Measurements from ENCODE around the gene FAM131B.
A peak's percentile ranks its signal among the peaks of the same experiment; 100 is the strongest.

The FAM131B gene

GRCh38 chr7:143382126-143382790, 19.7 kb upstream of the FAM131B start:
- DNase-seq (ENCODE audit: low spot score), result no peak

DNA sequence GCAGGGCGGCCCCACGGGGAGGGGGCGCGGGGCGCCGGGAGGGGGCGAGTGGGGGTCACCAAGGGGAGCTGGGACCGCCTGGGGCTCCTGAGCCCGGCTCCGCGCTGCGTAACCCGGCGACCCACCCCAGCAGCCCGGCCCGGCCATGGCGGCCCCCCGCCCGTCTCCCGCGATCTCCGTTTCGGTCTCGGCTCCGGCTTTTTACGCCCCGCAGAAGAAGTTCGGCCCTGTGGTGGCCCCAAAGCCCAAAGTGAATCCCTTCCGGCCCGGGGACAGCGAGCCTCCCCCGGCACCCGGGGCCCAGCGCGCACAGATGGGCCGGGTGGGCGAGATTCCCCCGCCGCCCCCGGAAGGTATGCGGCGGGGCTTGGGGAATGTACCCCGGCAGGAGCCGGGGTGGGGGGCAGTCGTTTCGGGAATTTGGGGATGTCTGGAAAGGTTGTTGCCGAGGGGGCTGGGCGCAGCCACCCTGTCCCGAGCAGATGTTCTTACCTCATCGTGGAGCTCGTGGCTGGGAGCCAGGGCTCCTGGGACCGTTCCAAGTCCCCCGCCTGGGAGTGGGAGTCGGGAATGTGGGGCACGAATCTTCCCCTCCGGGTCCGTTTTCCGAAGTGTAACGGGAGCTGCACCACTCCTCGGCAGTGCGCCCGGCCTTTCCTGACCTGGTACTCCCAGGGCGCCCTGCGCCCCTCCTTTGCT, 19.1 kb upstream of the FAM131B start:
- DNase-seq (ENCODE audit: low spot score), result peak; percentile 76

- DNase-seq (ENCODE audit: low spot score), result peak; percentile 89
Observed at GRCh38 chr7:143380646-143381426, 18.3 kb upstream of the FAM131B start, which contains the start of gene ZYX. TSS of gene ZYX (plus strand) at chr7:143381345. CDS start at chr7:143381572, 227 bp downstream.

- DNase-seq (ENCODE audit: low spot score), result peak; percentile 86
Observed at GRCh38 chr7:143380260-143380645, 17.7 kb upstream of the FAM131B start.

DNA sequence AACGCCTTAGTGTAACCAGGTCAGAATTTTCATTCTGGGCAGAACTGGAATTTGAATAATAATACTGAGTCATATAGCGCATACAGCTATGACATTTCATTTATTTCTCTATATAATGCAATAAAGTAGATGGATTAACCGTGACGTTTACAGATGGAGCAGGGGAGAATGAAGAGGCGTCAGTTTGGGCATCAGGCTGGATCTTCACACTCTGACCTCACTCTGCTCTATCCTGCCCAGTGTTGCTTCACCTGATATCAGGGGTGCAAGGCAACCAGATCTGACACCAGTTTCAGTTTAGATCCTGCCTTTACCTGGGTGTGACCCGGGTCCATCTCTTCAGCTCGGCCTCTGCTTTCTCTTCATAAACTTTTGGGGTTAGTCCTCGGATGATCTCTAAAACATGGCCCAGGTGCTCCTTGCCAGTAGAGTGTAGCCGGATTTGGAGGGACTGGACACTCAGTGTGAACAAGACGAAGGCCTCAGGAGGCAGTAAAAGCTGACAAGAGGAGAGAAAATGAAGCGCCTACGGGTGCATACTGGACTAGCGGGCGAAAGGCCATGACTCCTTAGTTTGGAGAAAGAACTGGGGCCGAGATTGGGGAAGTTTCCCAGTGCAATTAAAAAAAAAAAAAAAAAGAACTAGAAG, 17.2 kb upstream of the FAM131B start:
- DNase-seq (ENCODE audit: low spot score), result no peak

DNA sequence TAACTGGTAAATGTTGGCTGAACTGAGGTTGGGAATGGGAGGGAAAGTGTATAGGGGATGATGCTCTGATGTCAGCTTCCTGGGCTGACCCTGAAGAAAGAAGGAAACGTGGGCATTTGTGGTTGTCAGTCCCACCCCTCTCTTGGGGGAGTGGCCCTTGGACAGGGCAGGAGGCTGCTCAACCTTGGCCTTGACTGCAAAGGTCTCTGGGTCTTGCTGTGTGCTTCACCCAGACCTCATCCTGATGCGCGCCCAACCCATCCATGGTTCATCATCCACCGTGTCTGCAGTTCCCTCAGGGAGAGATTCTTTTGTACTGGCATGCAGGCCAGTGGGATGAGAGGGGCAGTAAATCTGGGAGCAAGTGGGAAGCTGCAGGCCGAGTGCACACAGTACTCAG, 13.9 kb upstream of the FAM131B start:
- DNase-seq (ENCODE audit: low spot score), result no peak

DNA sequence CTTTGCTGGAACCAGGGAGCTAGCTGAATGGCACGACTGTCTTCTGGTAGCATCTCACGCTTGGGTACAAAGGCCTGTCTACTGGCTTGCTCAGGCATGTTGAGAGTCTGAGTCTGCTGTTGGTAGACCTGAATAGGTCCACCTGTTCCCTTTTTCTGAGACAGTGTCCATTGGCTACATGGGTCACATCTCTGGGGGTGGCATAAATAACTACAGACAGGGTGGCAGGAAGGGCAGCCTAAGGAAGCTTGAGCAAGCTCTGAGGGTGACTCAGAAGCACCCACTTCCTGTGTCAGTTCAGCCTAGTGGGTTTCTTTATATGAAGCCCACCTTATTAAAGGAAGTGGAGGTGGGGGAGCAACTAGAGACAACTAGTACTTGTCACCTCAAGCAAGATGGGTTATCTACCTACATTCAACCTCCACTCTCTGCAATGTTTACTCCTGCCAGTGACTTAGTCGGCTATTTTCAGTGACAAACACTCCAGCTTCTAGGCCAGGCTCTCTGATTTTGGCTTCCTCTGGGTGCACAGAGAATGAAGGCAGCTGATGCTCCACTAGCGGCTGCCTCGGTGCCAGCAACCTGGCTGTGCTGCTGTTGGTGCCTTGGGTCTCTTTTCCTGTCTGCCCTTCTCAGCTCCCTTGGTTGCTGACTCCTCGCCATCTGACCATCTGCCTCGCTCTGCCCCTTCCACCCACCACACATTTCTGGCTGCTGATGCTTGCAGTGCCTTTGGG, 13.0 kb upstream of the FAM131B start:
- no peak for DNase-seq (ENCODE audit: low spot score)

- DNase-seq (ENCODE audit: low spot score), result no peak
Observed at GRCh38 chr7:143374561-143374960, 12.0 kb upstream of the FAM131B start.

DNA sequence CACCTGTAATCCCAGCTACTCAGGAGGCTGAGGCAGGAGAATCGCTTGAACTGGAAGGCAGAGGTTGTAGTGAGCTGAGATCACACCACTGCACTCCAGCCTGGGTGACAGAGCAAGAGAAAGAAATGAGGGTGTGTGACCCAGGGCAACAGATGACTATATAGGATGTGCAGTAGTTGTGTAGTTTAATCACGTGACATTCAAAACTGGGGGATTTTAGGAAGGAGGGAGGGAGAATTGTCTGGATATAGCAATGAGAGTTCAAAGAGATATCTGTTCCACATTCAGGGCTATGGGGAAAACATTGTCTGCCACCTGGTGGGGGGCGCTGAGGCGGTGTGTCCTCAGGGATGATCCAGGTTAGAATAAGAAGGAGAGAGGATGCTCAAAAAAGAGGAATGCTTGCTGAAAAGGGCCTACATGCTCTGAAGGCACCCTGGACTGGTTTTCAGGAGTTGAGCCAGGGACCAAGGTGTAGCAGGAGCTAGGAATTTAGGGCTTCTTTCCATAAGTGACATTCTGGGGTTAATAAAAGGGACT, 10.8 kb upstream of the FAM131B start:
- no peak for DNase-seq (ENCODE audit: low spot score)

- DNase-seq (ENCODE audit: low spot score), result no peak
Observed at GRCh38 chr7:143372070-143372469, 9.6 kb upstream of the FAM131B start.

- DNase-seq (ENCODE audit: low spot score), result no peak
Observed at GRCh38 chr7:143369678-143370651, 7.5 kb upstream of the FAM131B start.

DNA sequence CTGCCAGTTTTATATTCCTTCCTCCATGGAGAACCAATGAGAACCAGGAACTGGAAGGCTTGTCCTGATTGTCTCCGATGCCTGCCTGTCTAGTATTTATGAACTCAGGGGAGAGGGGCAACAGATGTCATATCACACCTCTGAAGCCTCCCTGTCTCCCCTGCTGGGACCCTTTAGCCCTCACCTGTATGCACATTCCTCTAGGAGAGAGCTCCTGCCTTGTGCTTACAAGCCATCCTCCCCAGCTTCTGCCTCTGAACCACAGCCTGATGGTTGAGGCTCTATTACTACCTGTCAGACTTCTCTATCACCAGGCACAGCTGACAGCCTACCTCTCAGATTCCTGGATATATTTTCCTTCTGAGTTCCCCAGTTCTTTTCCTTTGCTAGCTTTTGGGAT, 5.9 kb upstream of the FAM131B start:
- DNase-seq (ENCODE audit: low spot score), result no peak

DNA sequence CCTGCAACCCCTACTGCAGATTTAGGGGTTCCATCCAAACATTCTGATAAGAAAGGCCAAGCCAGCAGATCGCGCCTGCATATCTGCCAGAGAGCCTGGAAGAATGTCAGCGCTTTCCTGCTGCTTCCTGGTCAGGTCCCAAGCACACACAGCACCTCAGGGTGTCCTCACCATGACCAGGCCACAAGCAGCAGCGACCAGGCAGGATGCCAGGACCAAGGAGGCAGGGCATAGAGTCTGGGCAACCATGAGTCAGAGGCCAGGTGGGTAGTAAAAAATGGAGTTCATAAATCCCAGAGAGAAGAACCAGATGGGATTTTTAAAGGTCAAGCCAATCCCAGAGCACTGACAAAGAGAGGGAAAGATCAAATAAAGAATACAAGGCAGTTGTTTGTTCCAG, 5.5 kb upstream of the FAM131B start:
- no peak for DNase-seq (ENCODE audit: low spot score)

- no peak for DNase-seq (ENCODE audit: low spot score)
Observed at GRCh38 chr7:143363016-143363937, 764 bp upstream of the FAM131B start.

DNA sequence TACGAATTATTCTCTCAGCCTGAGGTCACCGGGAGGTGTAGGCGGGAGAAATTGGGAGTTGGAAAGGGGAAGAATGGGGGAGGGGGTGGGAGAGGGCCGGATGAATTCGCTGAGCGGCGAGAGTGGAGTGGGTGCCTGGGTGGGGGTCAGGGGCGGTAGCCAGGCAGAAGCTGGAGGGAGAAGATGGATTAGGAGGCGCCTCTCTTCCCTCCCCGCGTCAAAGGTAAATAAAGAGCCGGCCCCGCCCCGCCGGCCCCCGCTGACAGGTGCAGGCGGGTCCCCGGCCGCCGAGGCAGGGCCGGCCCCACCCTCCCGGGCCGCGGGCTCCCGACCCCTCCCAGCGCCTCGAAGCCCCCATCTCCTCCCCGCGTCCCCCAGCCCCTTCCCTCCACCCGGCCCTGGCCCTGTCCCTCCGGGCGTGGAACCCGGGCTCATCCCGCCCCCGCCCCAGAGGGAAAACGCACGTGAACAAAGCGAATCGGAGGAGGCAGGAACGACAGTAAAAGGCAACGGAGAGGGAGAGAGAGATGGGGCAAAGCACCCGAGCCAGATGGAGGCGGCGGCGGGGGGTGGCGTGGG, 872 bp downstream of the FAM131B start:
- DNase-seq (ENCODE audit: low spot score), result peak; percentile 54

- DNase-seq (ENCODE audit: low spot score), result no peak
Observed at GRCh38 chr7:143360788-143361551, 1.5 kb downstream of the FAM131B start.

DNA sequence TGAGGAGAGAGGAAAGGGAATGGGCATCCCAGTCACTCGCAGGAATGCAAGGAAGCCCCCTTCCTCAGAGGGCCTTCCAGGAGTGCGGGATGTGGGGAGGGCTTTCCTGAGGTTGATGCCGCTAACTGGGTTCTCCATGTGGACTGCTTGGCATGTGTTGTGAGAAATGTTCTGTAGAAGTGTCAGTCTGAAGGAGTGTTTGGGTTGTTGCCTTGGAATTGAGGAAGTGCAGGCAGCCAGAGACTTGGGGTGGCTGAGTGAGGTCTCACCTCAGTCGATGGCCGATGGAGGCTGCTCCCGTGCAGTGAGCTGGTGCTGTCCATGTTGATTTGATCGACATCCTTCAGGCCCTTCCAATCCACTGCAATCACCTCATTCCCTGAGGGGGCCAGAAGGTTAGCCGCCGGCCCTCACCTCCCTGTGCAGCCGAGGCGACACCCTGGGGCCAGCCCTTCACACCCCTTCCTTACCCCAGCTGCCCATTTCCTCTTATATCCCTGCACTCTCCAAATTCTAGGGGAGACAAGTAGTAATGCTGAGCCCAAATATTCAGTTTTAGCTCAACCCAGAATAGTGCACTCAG, 2.7 kb downstream of the FAM131B start:
- no peak for DNase-seq (ENCODE audit: low spot score)

DNA sequence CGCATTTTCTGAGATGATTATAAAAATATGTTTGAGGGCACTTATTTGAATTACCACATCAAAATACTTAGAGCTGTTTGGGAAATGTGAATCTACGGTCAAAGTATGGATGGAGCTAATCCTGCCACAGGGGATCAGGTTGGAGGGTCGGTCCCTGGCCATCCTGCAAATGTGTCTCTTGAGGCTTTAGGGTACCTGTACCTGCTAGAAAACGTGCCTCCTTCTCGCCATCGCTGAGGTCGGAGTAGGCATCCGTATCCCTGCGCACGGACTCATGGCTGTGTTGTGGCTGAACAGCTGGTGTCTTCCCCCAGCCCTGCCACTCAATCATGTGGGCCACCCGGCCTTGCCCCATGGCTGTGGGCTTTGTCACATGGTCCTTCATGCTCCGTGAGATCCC, 3.9 kb downstream of the FAM131B start:
- DNase-seq (ENCODE audit: low spot score), result no peak
